ENCODE measurements around the gene UGT1A1. TPM values are rescaled to one million over a fixed set of nuclear protein-coding genes. Genes with fewer than 3 reads are reported as not detected.

UGT1A1 gene
- total and polyA plus RNA-seq, 2 donors (not counting 3 experiments of a cell fraction or from before 2014, with no cell fraction given) = not detected

DNA sequence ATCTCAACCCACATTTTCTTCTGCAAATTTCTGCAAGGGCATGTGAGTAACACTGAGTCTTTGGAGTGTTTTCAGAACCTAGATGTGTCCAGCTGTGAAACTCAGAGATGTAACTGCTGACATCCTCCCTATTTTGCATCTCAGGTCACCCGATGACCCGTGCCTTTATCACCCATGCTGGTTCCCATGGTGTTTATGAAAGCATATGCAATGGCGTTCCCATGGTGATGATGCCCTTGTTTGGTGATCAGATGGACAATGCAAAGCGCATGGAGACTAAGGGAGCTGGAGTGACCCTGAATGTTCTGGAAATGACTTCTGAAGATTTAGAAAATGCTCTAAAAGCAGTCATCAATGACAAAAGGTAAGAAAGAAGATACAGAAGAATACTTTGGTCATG lies 8.0 kb downstream of the UGT1A1 start:
- intact Hi-C loops (cut with micrococcal nuclease) = no loop called here

More for the DNA sequence above, 8.0 kb downstream of the UGT1A1 start:
- CTCF ChIA-PET = no interaction called here
- POLR2A ChIA-PET = no interaction called here
- no peaks in the 10 kb centered on the region for H3K9me1 ChIP-seq (replicated peaks; ENCODE audit: control insufficient read depth, extremely low read depth, insufficient read depth, low read length)
- H3K4me3 ChIP-seq (replicated peaks in 1 of 3; ENCODE audit: insufficient read depth in 1 of 3, low read depth in 1 of 3, low read length in 3 of 3) = no peak overlapping the region
- H3K4me2 ChIP-seq (ENCODE audit: insufficient read depth, low read length) = no peak overlapping the region
- DNase-seq (ENCODE audit: low read depth, low spot score) (no peak), FAIRE-seq (no peak)
- TF ChIP-seq, protein P1, sequence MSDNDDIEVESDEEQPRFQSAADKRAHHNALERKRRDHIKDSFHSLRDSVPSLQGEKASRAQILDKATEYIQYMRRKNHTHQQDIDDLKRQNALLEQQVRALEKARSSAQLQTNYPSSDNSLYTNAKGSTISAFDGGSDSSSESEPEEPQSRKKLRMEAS (IDR thresholded peaks at IDR 0.05; ENCODE audit: insufficient read depth, insufficient read length) = no peak
- TF ChIP-seq FOS (IDR thresholded peaks at IDR 0.05; ENCODE audit: borderline replicate concordance, insufficient read depth, low read length) (no peak), POLR2A (IDR thresholded peaks at IDR 0.05; ENCODE audit: low read depth, low read length) (no peak), JUN (IDR thresholded peaks at IDR 0.05; ENCODE audit: borderline replicate concordance, insufficient read depth, insufficient read length, low read depth) (no peak), EZH2 (IDR thresholded peaks at IDR 0.05; ENCODE audit: borderline replicate concordance, low read depth, low read length, severe bottlenecking) (no peak), MYC (IDR thresholded peaks at IDR 0.05; ENCODE audit: low read depth, low read length) (no peak), GATA2 (IDR thresholded peaks at IDR 0.05; ENCODE audit: insufficient read depth, insufficient read length, low read depth, low read length) (no peak), POLR2AphosphoS5 (IDR thresholded peaks at IDR 0.05; ENCODE audit: insufficient read depth, low read depth, low read length) (no peak)
- TF ChIP-seq, protein P2, sequence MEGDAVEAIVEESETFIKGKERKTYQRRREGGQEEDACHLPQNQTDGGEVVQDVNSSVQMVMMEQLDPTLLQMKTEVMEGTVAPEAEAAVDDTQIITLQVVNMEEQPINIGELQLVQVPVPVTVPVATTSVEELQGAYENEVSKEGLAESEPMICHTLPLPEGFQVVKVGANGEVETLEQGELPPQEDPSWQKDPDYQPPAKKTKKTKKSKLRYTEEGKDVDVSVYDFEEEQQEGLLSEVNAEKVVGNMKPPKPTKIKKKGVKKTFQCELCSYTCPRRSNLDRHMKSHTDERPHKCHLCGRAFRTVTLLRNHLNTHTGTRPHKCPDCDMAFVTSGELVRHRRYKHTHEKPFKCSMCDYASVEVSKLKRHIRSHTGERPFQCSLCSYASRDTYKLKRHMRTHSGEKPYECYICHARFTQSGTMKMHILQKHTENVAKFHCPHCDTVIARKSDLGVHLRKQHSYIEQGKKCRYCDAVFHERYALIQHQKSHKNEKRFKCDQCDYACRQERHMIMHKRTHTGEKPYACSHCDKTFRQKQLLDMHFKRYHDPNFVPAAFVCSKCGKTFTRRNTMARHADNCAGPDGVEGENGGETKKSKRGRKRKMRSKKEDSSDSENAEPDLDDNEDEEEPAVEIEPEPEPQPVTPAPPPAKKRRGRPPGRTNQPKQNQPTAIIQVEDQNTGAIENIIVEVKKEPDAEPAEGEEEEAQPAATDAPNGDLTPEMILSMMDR (IDR thresholded peaks at IDR 0.05; ENCODE audit: extremely low read depth in 1 of 2, insufficient read depth in 1 of 2, low read depth in 1 of 2, low read length in 2 of 2) = no peak
- H3K4me1 ChIP-seq (ENCODE audit: control insufficient read depth, extremely low read depth, insufficient read depth, low read length) = no peaks in the 10 kb centered on the region
- no peak overlapping the region for H3K9ac ChIP-seq (replicated peaks; ENCODE audit: extremely low read depth, insufficient read depth, low read length)
- BruUV-seq (replicated peaks) = no TSS peak
- no peaks in the 10 kb centered on the region for H4K20me1 ChIP-seq (replicated peaks; ENCODE audit: control insufficient read depth, extremely low read depth, insufficient read depth, low read length)
- no peaks in the 10 kb centered on the region for H3K9me3 ChIP-seq (replicated peaks; ENCODE audit: control insufficient read depth, insufficient read depth, low read length)
- peaks cover 0 to 1% of the 10 kb centered on the region in 2 experiments for H3K27me3 ChIP-seq (ENCODE audit: control insufficient read depth in 2 of 2, insufficient read depth in 2 of 2, low read length in 2 of 2)
- H3K36me3 ChIP-seq (ENCODE audit: control insufficient read depth in 2 of 2, extremely low read depth in 1 of 2, insufficient read depth in 2 of 2, low read length in 2 of 2) = no peaks in the 10 kb centered on the region
- no peak overlapping the region for H2AFZ ChIP-seq (ENCODE audit: low read depth, low read length)
- dilution Hi-C loops (cut with MboI; ENCODE audit: extremely low pct_ligation_motif_present, low sequenced_read_pairs) = no loop called here
- H3K79me2 ChIP-seq (ENCODE audit: control insufficient read depth, insufficient read depth, low read length) = no peaks in the 10 kb centered on the region
- H3K27ac ChIP-seq (ENCODE audit: insufficient read depth, low read depth, low read length) = no peak overlapping the region

Data from endothelial cell of umbilical vein (primary cell).